Stimulated activated CD4-positive, alpha-beta T cell treated with anti-CD3 and anti-CD28 coated beads, Interleukin-15, amount 100 ng/mL, for 24 hours (primary cell): ENCODE data around the gene UBE2V1.

ENCODE experiments used
- DNase-seq: peaks from one replicate; pipeline ENCODE4 v3.0.0-alpha.2; 2020

The UBE2V1 gene

GRCh38 chr20:50042370-50043313, 70.3 kb downstream of the UBE2V1 start:
- DNase-seq, result no peak

- DNase-seq, result peak; percentile 5
These were observed 71.6 kb downstream of the UBE2V1 start for GRCh38 chr20:50041246-50041873.

GRCh38 chr20:50040432-50041245, 72.3 kb downstream of the UBE2V1 start:
- DNase-seq, result no peak

- no peak for DNase-seq
These were observed 73.1 kb downstream of the UBE2V1 start for GRCh38 chr20:50039706-50040431.

- DNase-seq, result no peak
These were observed 74.4 kb downstream of the UBE2V1 start for GRCh38 chr20:50038574-50038991.

- DNase-seq, result no peak
These were observed 74.8 kb downstream of the UBE2V1 start for GRCh38 chr20:50038169-50038568.

- DNase-seq, result no peak
These were observed 75.4 kb downstream of the UBE2V1 start for GRCh38 chr20:50037575-50037974.

- DNase-seq, result no peak
These were observed 75.8 kb downstream of the UBE2V1 start for GRCh38 chr20:50037123-50037522.

- no peak for DNase-seq
These were observed 76.2 kb downstream of the UBE2V1 start for GRCh38 chr20:50036703-50037102.

GRCh38 chr20:50034567-50035180, 78.3 kb downstream of the UBE2V1 start:
- DNase-seq, result no peak

- no peak for DNase-seq
These were observed 79.8 kb downstream of the UBE2V1 start for GRCh38 chr20:50032955-50033666.
